GM23248 (cell line): Measurements from ENCODE around the gene PIP5KL1.

Source experiments
- EZH2 ChIP-seq: fragments of 200-600 bp; sonication (generic); IDR thresholded peaks from 2 replicates; pipeline ENCODE4 v1.6.1; 2018; ENCODE audit warnings: antibody characterized with exemption, mild to moderate bottlenecking; ENCODE audit not compliant: insufficient read depth, poor library complexity, severe bottlenecking
- EZH2phosphoT487 ChIP-seq: fragments of 200-600 bp; sonication (generic); IDR thresholded peaks from 2 replicates; pipeline ENCODE4 v1.6.1; 2018; ENCODE audit warnings: antibody characterized with exemption, moderate library complexity, mild to moderate bottlenecking, low read depth; ENCODE audit not compliant: insufficient read depth

- TF ChIP-seq EZH2 (no peak), EZH2phosphoT487 (no peak)
Observed at GRCh38 chr9:127871531-127871930, 59.0 kb downstream of the PIP5KL1 start.
